Stimulated activated CD8-positive, alpha-beta memory T cell treated with anti-CD3 and anti-CD28 coated beads, Interleukin-7, amount 100 ng/mL, for 4 hours (primary cell): ENCODE measurements around the gene GMPR.
A peak's percentile ranks its signal among the peaks of the same experiment; 100 is the strongest.
"Not testable (repeated sequence)": the region's sequence is repeated elsewhere in the genome, so short reads cannot be mapped to it uniquely, and the experiment has no call there.

Experiments used
- DNase-seq, 2 donors: peaks; one replicate each; pipeline ENCODE4 v3.0.0-alpha.2; 2020; ENCODE audit warnings: low read depth in 2 of 2

The GMPR gene

DNA sequence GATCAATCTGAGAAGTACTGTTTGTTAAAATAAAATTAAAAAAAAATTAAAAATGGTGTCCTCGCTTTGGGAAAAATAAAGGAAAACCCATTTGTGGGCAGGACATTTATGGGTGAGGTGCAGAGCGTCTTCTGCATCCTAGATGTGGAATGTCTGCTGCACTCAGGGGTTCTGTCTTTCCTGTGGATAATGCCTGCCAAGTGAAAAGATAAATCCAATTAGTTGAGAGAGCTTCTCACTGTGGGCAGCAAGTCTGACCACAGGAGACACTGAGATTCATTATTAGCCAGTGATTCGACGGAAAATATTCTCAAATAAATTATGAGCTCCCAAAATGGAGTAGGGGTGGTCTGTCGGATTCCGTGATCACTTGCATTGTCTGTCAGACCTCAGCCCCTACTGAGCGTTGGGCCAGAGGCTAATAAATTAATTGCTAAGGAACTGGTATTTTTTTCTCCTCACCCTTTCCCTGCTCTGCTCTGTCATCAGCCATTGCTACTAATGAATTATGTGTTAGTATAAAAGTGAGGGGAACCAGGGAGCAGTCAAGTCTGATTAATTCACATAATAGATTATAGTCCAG, 10.0 kb downstream of the GMPR start:
- no peak for DNase-seq

DNA sequence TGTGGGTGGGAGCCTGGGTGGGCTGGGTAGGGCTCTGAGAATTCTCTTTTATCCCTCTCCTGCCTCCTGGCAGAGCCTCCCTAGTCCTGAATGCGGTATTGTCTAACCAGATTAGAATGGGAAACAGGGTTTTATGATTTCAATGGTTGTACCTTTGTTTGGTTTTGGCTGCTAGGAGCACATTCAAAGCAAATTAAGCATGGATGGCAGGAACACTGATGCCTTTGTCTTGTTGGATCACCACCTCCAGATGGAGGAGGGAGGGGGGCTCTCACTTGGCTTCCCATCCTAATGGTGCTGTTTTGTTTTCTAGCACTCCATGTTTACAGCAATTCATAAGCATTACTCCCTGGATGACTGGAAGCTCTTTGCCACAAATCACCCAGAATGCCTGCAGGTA, 11.6 kb downstream of the GMPR start:
- DNase-seq, result no peak

- no peak for DNase-seq
These were observed 13.3 kb downstream of the GMPR start for GRCh38 chr6:16251706-16252105.

DNA sequence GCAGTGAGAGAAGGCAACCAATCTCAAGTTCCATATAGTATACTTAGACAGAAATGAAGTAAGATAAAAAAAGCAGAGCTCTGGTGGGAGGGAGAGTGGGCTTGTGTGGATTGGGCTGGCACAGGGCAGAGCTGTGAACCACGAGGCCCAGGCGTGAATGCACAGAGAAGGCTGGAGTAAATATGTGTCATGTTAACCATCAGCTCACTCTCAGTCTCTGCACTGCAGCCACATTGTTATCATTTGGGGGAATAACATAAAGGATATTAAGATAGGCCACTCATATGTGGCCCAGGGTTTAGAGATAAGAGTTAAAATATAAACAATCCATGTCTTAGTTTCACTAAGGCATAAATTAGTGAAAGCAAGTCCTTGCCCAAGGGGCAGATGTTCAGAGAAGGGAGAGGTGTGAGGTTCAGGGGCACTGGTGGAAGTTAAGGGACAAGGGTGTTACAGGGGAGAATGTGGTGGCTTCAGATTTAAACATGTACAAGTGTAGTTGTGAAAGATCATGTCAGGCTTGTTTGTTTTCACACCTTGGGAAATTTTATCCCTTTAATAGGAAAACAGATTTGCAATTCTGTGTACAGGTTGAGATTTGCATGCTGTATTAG, 14.4 kb downstream of the GMPR start:
- DNase-seq, result peak in 1 of 2 donors; percentile 17

GRCh38 chr6:16253399-16254144, 15.2 kb downstream of the GMPR start:
- no peak for DNase-seq

GRCh38 chr6:16254535-16254934, 16.1 kb downstream of the GMPR start:
- DNase-seq, result no peak

GRCh38 chr6:16256781-16257180, 18.4 kb downstream of the GMPR start:
- no peak for DNase-seq

DNA sequence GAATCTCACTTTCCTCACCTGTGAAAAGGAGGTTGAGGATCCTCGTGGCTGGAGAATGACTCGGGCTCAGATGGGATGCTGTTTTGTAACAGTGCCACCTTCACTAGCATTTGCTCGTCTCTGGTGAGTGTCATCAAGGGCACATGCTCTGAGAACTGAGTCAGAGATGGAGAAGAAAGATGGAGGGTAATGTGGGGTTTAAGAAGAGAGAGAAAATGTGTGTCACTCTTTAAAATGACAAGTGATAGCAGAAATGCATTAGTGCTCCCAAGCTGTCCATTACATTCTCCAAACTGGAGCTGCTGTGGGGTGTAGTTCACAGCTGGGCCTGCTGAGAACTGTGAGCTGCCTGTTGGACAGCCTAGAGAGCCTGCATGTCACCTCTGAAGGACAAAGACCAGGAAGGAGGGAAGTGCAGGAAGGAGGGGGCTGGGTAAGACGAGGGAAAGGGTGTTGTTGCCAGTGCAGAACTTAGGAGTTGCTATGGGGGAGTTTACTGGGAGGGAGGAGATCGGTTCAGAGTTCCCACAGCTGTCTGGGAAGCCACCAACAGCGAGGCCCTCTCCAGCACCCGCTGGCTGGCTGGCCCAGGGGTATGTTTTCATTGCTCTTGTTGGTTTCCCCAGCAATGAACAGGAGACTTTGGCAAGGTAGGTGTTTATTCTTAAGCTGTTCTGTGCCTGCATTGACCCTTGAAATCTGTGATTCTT, 19.8 kb downstream of the GMPR start:
- DNase-seq, result no peak

- DNase-seq, result no peak
These were observed 20.3 kb downstream of the GMPR start for GRCh38 chr6:16258709-16259075.

GRCh38 chr6:16259604-16260003, 21.2 kb downstream of the GMPR start:
- not testable (repeated sequence) for DNase-seq

GRCh38 chr6:16260602-16261001, 22.2 kb downstream of the GMPR start:
- not testable (repeated sequence) for DNase-seq

DNA sequence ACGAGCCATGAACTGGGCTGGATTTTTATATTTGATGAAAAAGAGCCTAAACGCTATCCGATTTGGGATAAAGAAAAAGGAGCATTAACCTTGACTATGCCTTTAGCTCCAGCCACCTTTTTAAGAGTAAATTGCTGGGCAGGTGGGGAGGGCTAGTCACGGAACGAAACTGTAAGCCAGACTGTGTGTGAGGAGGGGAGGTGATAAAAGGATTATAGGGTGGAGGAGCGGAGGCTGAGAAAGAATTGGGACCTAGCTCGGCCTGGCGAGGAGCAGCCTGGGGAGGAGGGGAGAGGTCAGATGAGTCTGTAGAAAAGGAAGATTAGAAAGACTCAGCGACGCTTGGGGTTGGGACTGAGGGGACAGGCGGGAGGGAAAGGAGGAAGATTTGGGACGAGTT, 24.4 kb downstream of the GMPR start:
- DNase-seq, result not testable (repeated sequence)

DNA sequence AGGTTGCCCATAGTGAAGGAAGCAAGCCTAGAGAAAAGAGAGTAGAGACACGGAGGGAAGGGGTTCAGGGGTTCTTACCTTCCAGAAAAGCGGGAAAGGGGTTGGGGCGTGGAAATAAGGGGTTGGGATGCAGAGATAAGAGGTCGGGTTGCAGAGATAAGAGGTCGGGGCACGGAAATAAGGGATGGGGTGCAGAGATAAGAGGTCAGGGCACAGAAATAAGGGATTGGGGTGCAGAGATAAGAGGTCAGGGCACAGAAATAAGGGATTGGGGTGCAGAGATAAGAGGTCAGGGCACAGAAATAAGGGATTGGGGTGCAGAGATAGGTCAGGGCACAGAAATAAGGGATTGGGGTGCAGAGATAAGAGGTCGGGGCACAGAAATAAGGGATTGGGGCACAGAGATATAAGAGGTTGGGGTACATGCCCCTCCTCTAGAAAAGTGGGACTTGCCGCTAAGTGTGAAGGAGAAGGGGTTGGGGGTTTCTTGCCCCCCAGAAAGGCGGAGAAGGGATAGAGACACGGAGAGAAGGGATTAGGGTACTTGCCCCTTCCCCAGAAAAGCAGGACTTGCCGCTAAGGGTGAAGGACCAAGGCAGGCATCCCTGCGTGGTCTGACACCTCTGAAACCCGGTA, 25.2 kb downstream of the GMPR start:
- DNase-seq, result not testable (repeated sequence)

DNA sequence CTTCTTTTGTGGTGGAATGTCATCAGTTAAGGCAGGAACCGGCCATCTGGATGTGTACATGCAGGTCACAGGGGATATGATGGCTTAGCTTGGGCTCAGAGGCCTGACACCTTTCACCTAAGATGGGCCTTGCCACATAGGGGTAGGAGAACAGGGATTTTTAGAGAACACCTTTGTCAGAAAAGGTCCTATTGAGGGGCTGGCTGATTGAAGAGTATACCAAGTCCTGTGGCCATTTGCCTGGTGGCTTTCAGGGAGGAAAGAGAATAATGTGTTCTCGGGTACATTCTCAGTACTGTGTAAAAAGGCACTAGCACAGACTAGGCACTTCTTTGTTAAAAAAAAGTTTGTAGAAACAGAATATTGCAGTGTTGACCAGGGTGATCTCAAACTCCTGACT, 26.4 kb downstream of the GMPR start:
- DNase-seq, result no peak

- DNase-seq, result no peak
These were observed 27.3 kb downstream of the GMPR start for GRCh38 chr6:16265351-16266341.

GRCh38 chr6:16267428-16268263, 29.3 kb downstream of the GMPR start:
- DNase-seq, result no peak

DNA sequence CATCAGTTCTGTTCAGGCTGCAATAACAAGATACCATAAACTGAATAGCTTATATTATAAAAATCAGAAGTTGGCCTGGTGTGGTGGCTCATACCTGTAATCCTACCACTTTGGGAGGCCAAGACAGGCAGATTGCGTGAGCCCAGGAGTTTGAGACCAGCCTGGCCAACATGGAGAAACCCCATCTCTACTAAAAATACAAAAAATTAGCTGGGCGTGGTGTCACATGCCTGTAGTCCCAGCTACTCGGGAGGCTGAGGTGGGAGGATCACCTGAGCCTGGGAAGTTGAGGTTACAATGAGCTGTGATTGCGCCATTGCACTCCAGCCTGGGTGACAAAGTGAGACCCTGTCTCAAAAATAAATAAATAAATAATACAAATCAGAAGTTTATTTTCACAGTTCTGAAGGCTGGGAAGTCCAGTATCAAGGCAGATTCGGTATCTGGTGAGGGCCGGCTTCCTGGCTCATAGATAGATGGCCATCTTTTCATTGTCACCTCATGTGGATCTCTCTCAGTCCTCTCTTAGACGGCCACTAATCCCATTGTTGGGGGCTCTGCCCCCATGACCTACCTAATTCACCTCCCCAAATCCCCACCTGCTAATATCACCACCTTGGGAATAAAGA, 31.2 kb downstream of the GMPR start:
- not testable (repeated sequence) for DNase-seq

GRCh38 chr6:16270178-16270794, 31.9 kb downstream of the GMPR start:
- DNase-seq, result no peak

- no peak for DNase-seq
These were observed 33.0 kb downstream of the GMPR start for GRCh38 chr6:16271428-16271827.
